Dendritic cell treated with granulocyte-macrophage colony-stimulating factor and Interleukin-4, amounts not matched to agents 40 ng/mL and 50 ng/mL, for 4 days (primary cell): ENCODE measurements around the gene MAMSTR.
A peak's percentile ranks its signal among the peaks of the same experiment; 100 is the strongest.

Experiments used
- H3K27ac Mint-ChIP-seq: one replicate; pipeline ENCODE4 v1.8.0; 2022; ENCODE audit warnings: mild to moderate bottlenecking, mixed read lengths
- H3K27me3 Mint-ChIP-seq: one replicate; pipeline ENCODE4 v1.8.0; 2022; ENCODE audit warnings: mild to moderate bottlenecking, mixed read lengths
- H3K36me3 Mint-ChIP-seq: one replicate; pipeline ENCODE4 v1.8.0; 2022; ENCODE audit warnings: low read depth, mixed read lengths
- H3K4me1 Mint-ChIP-seq: one replicate; pipeline ENCODE4 v1.8.0; 2022; ENCODE audit warnings: low read depth, mixed read lengths
- H3K4me3 Mint-ChIP-seq: one replicate; pipeline ENCODE4 v1.8.0; 2022; ENCODE audit warnings: mild to moderate bottlenecking, moderate library complexity, mixed read lengths
- H3K9me3 Mint-ChIP-seq: one replicate; pipeline ENCODE4 v1.8.0; 2022; ENCODE audit warnings: mixed read lengths
- intact Hi-C: fragments of 100-400 bp; cut with micrococcal nuclease; formaldehyde crosslinking; loops from one replicate; pipeline ENCODE4 v1.15.0; 2022

Gene MAMSTR

DNA sequence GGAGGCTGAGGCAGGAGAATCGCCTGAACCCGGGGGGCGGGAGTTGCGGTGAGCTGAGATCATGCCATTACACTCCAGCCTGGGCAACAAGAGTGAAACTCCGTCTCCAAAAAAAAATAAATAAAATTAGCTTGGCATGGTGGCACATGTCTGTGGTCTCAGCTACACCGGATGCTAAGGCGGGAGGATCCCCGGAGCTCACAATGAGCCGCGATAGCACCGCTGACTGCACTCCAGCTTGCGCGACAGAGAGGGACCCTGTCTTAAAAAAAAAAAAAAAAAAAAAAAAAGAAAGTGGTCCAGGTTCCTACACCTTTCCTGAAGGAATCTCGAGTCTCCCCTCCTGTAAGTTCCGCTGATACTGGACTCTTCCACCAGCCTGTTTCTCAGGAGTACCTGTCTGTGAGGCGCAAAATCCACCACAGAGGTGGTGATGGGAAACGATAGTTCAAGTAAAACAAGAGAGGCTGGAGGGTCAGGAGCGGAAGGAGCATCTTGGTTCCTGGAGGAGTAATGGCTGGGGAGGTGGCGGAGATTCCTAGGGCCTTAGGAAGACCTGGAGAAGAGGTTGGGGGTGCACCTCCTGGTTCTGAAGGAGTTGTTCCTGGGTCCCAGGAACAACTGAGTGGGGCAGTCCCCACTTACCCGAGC lies 32.4 kb upstream of the MAMSTR start:
- intact Hi-C loops = no loop called here
- H3K4me1 Mint-ChIP-seq = peaks cover 26% of the 10 kb centered on the region
- H3K27me3 Mint-ChIP-seq = peaks cover 83% of the 10 kb centered on the region
- H3K36me3 Mint-ChIP-seq = no peaks in the 10 kb centered on the region
- H3K4me3 Mint-ChIP-seq = peak overlapping the region; percentile 59
- H3K27ac Mint-ChIP-seq = no peak overlapping the region
- no peaks in the 10 kb centered on the region for H3K9me3 Mint-ChIP-seq

DNA sequence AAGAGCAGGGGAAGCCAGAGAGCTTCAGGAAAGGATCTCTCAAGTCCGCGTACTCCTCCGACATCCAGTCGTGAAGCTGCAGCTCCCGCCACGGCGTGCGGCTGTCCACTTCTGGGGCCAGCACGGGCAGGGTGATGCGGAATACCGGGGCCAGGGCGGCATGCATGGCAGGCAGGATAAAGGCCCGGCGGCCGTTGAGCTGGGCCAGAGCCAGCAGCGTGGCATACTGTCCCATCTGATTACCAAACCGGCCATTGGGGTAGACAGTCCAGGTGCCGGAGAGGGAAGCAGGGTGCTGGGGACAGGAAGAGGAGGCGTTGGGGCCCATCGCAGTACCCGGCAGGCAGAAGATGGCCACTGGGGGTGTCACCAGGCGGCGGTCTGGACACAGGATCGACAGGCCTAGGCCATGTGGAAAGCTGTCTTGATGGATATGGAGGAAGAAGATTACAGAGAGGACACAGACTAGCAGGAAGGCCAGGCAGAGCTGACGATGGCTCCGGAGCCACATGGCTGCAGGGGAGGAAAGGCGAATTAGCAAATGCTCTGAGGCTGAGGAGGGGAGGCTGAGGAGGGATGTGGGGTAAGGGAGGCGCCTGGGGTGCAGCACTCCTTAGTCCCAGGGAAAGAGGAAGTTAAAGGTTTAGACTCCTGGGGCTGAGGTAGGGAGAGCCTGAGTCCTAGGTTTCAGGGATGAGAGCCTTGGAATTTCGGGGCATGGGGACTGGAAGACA lies 31.4 kb upstream of the MAMSTR start:
- intact Hi-C loops = no loop called here
- Mint-ChIP-seq H3K36me3 (no peaks in the 10 kb centered on the region), H3K4me3 (no peak overlapping the region), H3K27ac (no peak overlapping the region), H3K9me3 (no peaks in the 10 kb centered on the region), H3K4me1 (peaks cover 33% of the 10 kb centered on the region), H3K27me3 (peaks cover 79% of the 10 kb centered on the region)

DNA sequence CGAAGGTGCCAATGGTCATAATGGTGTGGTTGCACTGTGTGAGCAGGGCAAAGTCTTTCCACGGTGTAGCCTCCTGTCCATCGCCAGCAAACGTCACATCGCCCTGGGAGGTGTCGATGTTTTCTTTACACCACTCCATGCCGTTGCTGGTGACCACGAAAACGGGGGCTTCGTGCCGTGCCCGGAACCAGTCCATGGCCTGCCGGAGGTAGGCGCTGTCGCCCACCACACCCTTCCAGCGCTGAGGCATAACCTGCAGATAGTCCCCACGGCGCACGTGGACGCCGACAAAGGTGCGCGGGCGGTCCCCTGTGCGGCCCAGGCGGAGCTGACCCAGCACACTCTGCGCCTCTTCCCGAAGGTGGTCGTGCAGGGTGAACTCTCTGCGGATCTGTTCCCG lies 30.8 kb upstream of the MAMSTR start:
- intact Hi-C loops = no loop called here
- peaks cover 37% of the 10 kb centered on the region for H3K4me1 Mint-ChIP-seq
- no peak overlapping the region for H3K4me3 Mint-ChIP-seq

DNA sequence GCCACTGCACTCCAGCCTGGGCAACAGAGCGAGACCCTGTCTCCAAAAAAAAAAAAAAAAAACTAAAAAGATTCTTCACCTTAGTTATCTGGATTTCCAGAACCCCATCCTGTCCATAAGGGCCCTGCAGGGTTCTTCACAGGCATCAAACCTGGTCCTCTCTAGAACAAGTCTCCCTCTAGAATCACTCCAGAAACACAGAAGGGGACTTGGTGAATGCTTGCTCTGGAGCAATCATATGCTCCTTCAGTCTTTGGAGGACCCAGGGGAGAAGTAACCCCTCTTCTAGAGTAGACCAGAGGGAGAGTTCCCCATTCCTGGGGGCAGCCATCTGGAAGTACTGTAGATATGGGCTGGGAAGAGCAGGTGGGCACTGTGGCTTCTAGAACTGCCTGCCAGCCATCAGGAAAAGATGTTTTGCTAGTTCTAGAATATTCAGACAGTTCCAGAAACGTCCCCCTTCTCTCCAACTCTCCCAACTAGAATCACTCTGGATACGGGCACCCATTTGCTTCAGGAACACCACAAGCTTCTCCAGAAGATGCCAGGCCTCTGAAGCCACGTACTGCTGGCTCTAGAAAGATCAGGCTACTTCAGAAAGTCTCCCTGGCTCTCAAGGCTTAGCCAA lies 30.2 kb upstream of the MAMSTR start:
- H3K9me3 Mint-ChIP-seq = peaks cover 9% of the 10 kb centered on the region
- H3K4me3 Mint-ChIP-seq = no peak overlapping the region
- no peak overlapping the region for H3K27ac Mint-ChIP-seq
- no peaks in the 10 kb centered on the region for H3K36me3 Mint-ChIP-seq
- peaks cover 38% of the 10 kb centered on the region for H3K4me1 Mint-ChIP-seq
- H3K27me3 Mint-ChIP-seq = peaks cover 75% of the 10 kb centered on the region
- intact Hi-C loops = no loop called here

More for the DNA sequence above, 30.8 kb upstream of the MAMSTR start:
- Mint-ChIP-seq H3K27me3 (peaks cover 81% of the 10 kb centered on the region), H3K9me3 (peaks cover 6% of the 10 kb centered on the region), H3K27ac (no peak overlapping the region), H3K36me3 (no peaks in the 10 kb centered on the region)

DNA sequence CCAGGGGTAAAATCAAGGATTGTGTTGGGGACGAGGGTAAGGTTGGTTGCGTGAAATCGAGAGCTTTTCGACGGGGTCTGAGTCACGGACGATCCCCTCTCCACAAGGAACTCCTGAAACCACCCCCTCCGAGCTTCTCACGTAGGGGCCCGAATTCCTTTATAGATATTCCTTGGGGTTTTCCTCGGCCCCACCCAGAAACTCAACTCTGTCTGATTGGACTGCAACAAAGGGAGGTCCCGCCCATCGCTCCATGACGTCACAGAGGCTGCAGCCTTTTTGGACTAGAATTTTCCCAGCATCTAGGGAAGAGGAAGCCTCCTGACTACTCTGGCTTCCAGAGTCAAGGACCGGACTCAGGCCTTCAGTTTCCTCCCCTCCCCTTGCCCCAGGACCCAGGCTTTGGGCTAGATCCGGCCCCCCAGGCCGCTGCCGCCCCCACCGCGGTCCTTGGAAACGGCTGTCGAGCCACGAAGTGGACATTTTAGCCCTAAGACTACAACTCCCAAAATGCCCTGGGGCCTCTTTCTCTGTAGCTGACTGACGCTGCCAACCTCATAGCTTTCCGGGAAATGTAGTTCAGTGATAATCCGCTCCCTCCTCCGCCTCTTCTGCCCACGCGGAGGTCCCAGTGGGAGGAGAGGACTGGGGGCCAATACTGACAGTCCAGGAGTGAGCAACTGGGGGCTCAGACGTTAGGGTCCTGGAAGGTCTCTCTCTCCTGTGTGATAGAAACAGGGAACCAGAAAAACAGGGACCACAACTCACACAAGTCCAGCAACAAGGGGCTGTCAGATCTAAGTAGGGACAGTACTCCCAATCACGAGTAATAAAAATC lies 27.4 kb upstream of the MAMSTR start, which contains the start of gene IZUMO1:
IZUMO1 (minus strand) TSS at position 172 of the 838 bp plus-strand sequence. CDS start 1,050 bp downstream, outside the sequence.
- Mint-ChIP-seq H3K36me3 (no peaks in the 10 kb centered on the region), H3K4me3 (peak within 1 kb of the TSS; percentile 77), H3K9me3 (peaks cover 9% of the 10 kb centered on the region), H3K27me3 (peaks cover 67% of the 10 kb centered on the region), H3K4me1 (peaks cover 20% of the 10 kb centered on the region), H3K27ac (peak within 1 kb of the TSS; percentile 89)
- intact Hi-C loops = no loop called here

DNA sequence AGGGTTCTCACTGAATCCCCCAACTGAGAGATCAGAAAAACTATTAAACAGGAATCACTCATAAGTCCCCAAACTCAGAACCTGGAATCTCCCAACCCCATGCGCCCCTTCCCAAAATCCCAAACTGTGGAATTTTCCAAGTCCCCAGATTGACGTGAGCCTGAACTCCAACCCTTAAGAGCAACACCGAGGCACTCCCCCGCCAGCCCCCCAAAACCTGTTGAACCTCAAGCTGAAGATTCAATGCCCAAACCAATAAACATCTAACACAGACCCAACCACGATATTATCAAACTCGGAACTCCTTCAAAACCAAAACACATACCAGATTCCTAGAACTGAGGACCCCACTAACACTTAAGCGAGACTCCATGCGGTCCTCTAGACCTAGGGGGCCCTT lies 26.6 kb upstream of the MAMSTR start:
- Mint-ChIP-seq H3K36me3 (no peaks in the 10 kb centered on the region), H3K4me3 (no peak overlapping the region), H3K9me3 (peaks cover 9% of the 10 kb centered on the region), H3K27ac (peak overlapping the region; percentile 89), H3K4me1 (peaks cover 25% of the 10 kb centered on the region), H3K27me3 (peaks cover 67% of the 10 kb centered on the region)
- intact Hi-C loops = no loop called here

DNA sequence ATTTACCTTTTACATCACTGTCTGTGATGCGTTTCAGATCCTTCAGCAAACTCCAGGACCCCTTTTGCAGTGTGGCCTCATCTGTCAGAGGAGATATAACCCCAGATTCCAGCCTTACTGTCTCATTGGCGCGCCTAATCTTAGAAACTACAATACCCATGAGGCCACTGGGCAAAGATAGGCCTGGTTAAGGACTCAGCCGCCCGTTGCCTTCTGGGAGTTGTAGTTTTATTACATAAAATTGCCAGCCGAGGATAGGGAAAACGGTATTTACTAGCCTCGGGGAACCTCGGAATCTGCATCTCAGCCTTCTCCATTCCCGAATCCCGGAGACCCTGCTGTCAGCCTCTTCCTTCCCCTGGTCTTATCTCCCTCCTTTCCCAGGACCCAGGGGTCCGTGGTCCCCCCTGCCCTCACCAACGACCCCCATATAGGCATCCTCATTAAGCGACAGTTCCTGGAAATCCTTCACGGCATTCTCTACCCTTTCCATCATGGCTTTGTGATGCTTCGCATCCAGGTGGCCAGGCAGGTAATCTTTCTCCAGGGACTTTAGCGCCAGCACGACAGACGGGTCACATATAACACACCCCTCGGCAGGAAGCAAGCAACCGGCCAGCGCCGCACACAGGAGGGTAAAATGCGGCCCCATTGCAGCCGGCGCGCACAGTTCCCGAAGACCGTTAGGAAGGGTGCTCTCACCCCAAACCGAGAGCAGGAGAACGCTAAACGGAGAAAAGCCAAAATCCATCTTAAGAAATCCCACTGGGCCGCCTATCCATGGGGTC lies 25.9 kb upstream of the MAMSTR start:
- H3K27me3 Mint-ChIP-seq = peaks cover 67% of the 10 kb centered on the region
- no peaks in the 10 kb centered on the region for H3K36me3 Mint-ChIP-seq
- no peak overlapping the region for H3K27ac Mint-ChIP-seq
- H3K4me3 Mint-ChIP-seq = no peak overlapping the region
- intact Hi-C loops = no loop called here
- H3K9me3 Mint-ChIP-seq = peaks cover 9% of the 10 kb centered on the region
- H3K4me1 Mint-ChIP-seq = peaks cover 26% of the 10 kb centered on the region

DNA sequence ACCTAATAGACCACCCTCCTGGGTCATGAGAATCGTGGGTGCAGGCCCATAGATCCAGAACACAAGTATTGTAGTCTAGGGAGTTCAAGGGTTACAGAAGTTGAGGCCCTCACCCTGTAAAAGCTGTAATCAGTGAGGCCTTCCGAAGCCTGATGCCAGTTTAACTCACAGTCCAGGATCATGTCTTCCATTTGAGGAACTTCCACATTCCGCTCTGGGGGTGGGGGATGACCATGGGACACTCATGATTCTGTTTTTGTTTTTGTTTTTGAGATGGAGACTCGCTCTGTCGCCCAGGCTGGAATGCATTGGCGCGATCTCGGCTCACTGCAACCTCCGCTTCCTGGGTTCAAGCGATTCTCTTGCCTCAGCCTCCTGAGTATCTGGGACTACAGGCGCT lies 22.6 kb upstream of the MAMSTR start:
- peaks cover 42% of the 10 kb centered on the region for H3K4me1 Mint-ChIP-seq
- peak overlapping the region; percentile 69 for H3K27ac Mint-ChIP-seq
- H3K27me3 Mint-ChIP-seq = peaks cover 72% of the 10 kb centered on the region
- intact Hi-C loops = no loop called here
- peaks cover 9% of the 10 kb centered on the region for H3K9me3 Mint-ChIP-seq
- H3K36me3 Mint-ChIP-seq = no peaks in the 10 kb centered on the region
- H3K4me3 Mint-ChIP-seq = no peak overlapping the region

DNA sequence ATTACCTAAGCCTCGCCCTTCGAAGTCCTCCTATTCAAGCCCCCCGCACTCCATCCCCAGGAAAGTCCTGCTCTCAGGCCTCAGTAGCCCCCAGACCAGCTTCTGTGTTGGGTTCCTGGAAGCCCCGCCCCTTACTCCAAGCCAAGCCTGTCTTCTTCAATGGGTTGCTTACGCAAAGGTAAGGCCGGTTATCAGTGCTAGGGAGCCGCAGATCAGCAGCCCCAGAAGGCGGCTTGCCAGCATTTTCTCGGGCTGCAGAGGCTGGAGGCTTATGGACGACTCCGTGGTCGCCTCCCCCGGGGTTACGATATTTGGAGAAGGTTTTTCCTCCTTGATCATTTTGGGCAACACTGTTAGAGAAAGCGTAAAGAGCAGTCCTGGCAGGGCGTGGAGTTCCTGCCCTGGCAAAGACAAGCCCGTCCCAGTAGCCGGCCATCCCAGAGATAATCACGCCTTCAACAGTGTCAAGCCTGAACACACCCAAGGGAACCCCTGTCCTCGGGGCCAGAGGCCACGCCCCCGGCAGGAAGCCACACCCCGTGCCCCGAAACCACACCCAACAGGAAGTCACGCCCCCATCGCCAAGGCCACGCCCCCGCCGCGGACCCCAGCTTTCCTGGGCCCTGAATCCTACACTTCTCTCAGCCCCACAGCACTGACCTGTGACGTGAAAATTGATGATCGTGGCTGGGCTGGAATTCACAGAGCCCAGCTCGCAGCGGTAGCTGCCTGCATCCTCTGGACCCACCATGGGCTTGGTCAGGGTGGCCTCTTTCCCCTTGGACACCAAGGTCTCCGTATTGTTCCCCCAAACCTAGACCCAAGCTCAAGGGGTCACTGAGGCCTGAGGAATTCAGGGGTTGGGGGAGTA lies 21.8 kb upstream of the MAMSTR start:
- Mint-ChIP-seq H3K4me3 (no peak overlapping the region), H3K27ac (peak overlapping the region; percentile 69), H3K27me3 (peaks cover 73% of the 10 kb centered on the region), H3K4me1 (peaks cover 39% of the 10 kb centered on the region), H3K9me3 (peaks cover 9% of the 10 kb centered on the region), H3K36me3 (no peaks in the 10 kb centered on the region)
- intact Hi-C loops = no loop called here

DNA sequence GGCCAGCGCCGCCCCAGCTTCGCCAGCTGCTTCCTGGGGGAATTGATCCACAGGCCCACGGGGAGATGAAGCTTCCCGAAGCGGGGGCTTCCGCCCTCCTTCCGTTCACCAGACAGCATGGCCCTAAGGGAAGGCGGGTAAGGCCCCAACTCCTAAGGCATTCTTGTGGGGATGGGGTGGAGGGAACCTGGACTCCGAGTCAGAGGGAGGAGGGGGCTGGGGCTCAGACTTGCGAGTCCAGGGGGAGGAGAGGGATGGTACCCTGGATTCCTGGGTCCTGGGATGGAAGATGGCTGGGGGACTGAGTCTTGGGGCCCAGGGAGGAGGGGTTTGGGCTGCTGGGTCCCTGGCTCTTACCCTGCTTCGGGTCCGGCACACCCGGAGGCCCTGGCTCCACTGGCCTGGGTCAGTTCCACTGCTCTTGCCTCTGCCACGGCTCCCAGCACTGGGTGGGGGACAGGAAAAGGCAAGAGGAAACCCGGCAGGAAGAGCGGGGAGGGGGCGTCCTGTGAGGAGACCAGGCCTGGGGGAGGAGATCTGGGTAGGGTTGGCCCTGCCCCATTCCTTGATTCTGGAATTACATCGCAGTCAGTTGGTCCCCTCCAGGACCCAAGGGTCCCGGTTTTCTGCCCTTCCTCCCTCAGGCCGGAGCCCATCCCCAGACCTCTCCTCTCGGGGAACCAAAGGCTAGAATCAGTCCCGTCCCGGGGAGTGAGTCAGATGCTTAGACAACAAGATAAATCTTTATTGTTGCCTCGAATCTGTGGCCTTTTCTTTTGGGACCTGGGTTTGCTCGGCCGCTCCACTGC lies 20.8 kb upstream of the MAMSTR start, which contains the start of gene RASIP1:
RASIP1 (minus strand) TSS at position 447 of the 809 bp plus-strand sequence; CDS start at position 119, 328 bp downstream.
- Mint-ChIP-seq H3K27ac (peak within 1 kb of the TSS; percentile 20), H3K27me3 (peaks cover 66% of the 10 kb centered on the region), H3K4me3 (peak within 1 kb of the TSS; percentile 5), H3K36me3 (no peaks in the 10 kb centered on the region), H3K9me3 (peaks cover 3% of the 10 kb centered on the region), H3K4me1 (peaks cover 31% of the 10 kb centered on the region)
- intact Hi-C loops = no loop called here

DNA sequence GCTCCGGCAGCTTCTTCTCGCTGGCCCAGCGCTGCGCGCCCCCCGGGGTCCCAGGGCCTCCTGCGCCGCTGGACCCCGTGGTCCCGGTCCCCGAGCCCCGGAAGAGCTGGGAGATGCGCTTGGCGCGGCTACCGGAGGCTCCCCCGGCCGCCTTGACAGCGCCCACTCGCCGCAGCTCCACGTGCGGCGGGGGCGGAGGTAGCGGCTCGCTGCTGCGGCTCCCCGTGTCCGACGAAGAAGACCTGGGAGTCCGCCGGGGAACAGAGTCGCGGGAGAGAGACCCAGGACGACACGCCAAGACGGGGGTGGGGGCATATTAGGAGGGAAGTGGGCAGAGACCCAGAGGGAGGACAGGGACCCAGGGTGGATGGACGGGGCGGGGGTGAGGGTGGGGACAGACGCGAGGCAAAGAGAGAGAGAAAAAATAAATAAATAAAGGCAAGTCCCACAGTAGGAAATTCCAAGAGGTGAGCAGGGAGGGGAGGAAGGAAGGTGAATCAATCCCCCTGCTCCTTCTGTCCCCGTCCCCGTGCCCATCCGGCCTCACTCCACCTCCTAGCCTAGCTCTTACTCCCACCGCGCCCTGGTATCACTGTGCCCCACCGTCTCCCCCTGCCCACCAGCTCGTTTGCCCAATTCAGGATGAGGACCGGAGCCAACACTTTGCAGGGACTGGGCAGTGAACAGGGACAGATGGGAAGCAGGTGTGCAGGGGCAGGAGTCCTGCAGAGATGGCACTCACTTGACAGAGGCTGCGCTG lies 20.1 kb upstream of the MAMSTR start:
- Mint-ChIP-seq H3K27ac (no peak overlapping the region), H3K27me3 (peaks cover 65% of the 10 kb centered on the region), H3K4me1 (peaks cover 30% of the 10 kb centered on the region), H3K9me3 (no peaks in the 10 kb centered on the region), H3K36me3 (no peaks in the 10 kb centered on the region), H3K4me3 (peak overlapping the region; percentile 5)
- intact Hi-C loops = no loop called here
